Suppressor macrophage (primary cell): ENCODE measurements around the gene LYRM4.

Experiments used
- DNase-seq, 4 experiments: peaks; one replicate each; pipeline ENCODE4 v3.0.0-alpha.2; 2020 to 2022

Gene LYRM4

GRCh38 chr6:5204376-5204775 is 56.4 kb downstream of the LYRM4 start:
- peak; percentile 17 to 53 (median 49) for DNase-seq

- DNase-seq: no peak
Observed at GRCh38 chr6:5203546-5203945, 57.2 kb downstream of the LYRM4 start.

- no peak for DNase-seq
Observed at GRCh38 chr6:5202941-5203340, 57.8 kb downstream of the LYRM4 start.

- no peak for DNase-seq
Observed at GRCh38 chr6:5202206-5202605, 58.5 kb downstream of the LYRM4 start.

GRCh38 chr6:5201271-5201670 is 59.5 kb downstream of the LYRM4 start:
- no peak for DNase-seq

- DNase-seq: no peak
Observed at GRCh38 chr6:5199702-5200101, 61.0 kb downstream of the LYRM4 start.

- no peak for DNase-seq
Observed at GRCh38 chr6:5199283-5199682, 61.5 kb downstream of the LYRM4 start.

GRCh38 chr6:5197084-5197483 is 63.7 kb downstream of the LYRM4 start:
- no peak for DNase-seq

- DNase-seq: no peak
Observed at GRCh38 chr6:5192135-5192794, 68.5 kb downstream of the LYRM4 start.

GRCh38 chr6:5191722-5192121 is 69.0 kb downstream of the LYRM4 start:
- no peak for DNase-seq

GRCh38 chr6:5191222-5191621 is 69.5 kb downstream of the LYRM4 start:
- no peak for DNase-seq

- DNase-seq: peak; percentile 24 to 62 (median 40)
Observed at GRCh38 chr6:5190507-5190906, 70.2 kb downstream of the LYRM4 start.

- DNase-seq: no peak
Observed at GRCh38 chr6:5188646-5189045, 72.1 kb downstream of the LYRM4 start.

- no peak for DNase-seq
Observed at GRCh38 chr6:5184878-5185277, 75.9 kb downstream of the LYRM4 start.

- no peak for DNase-seq
Observed at GRCh38 chr6:5184218-5184617, 76.5 kb downstream of the LYRM4 start.

- DNase-seq: peak in 3 of 4 experiments; percentile 29 to 52 (median 38)
Observed at GRCh38 chr6:5181510-5182317, 79.0 kb downstream of the LYRM4 start.

GRCh38 chr6:5180636-5181035 is 80.1 kb downstream of the LYRM4 start:
- DNase-seq: no peak

GRCh38 chr6:5179917-5180316 is 80.8 kb downstream of the LYRM4 start:
- no peak for DNase-seq

- DNase-seq: peak in 2 of 4 experiments; percentile 17 to 34
Observed at GRCh38 chr6:5178806-5179205, 81.9 kb downstream of the LYRM4 start.

- DNase-seq: peak in 3 of 4 experiments; percentile 27 to 50 (median 38)
Observed at GRCh38 chr6:5175635-5176034, 85.1 kb downstream of the LYRM4 start.

- DNase-seq: peak in 1 of 4 experiments; percentile 8
Observed at GRCh38 chr6:5174756-5175549, 85.8 kb downstream of the LYRM4 start.

GRCh38 chr6:5174244-5174643 is 86.5 kb downstream of the LYRM4 start:
- peak in 2 of 4 experiments; percentile 24 to 30 for DNase-seq

GRCh38 chr6:5173810-5174209 is 86.9 kb downstream of the LYRM4 start:
- DNase-seq: no peak
